NCI-H128 (cell line): Measurements from ENCODE around the gene KIF3B.
"Not testable (repeated sequence)": the region's sequence is repeated elsewhere in the genome, so short reads cannot be mapped to it uniquely, and the experiment has no call there.

Experiments used
- DNase-seq: peaks from one replicate; lab custom pipeline; 2025; ENCODE audit not compliant: unreplicated experiment; lab: John Stamatoyannopoulos, UW

KIF3B gene

GRCh38 chr20:32292548-32292947 lies 15.1 kb downstream of the KIF3B start:
- no peak for DNase-seq

- DNase-seq, result no peak
These were observed 16.6 kb downstream of the KIF3B start for GRCh38 chr20:32294071-32294470.

- DNase-seq, result no peak
These were observed 19.0 kb downstream of the KIF3B start for GRCh38 chr20:32296412-32296811.

GRCh38 chr20:32296819-32297420 lies 19.5 kb downstream of the KIF3B start:
- no peak for DNase-seq

- DNase-seq, result no peak
These were observed 20.0 kb downstream of the KIF3B start for GRCh38 chr20:32297439-32297838.

- no peak for DNase-seq
These were observed 23.2 kb downstream of the KIF3B start for GRCh38 chr20:32300647-32301046.

GRCh38 chr20:32301719-32302506 lies 24.5 kb downstream of the KIF3B start:
- DNase-seq, result no peak

GRCh38 chr20:32302507-32302872 lies 25.0 kb downstream of the KIF3B start:
- DNase-seq, result no peak

- no peak for DNase-seq
These were observed 26.8 kb downstream of the KIF3B start for GRCh38 chr20:32304131-32304746.

GRCh38 chr20:32312718-32313424 lies 35.4 kb downstream of the KIF3B start:
- no peak for DNase-seq

- no peak for DNase-seq
These were observed 37.3 kb downstream of the KIF3B start for GRCh38 chr20:32314768-32315167.

GRCh38 chr20:32315399-32315798 lies 37.9 kb downstream of the KIF3B start:
- no peak for DNase-seq

- no peak for DNase-seq
These were observed 38.4 kb downstream of the KIF3B start for GRCh38 chr20:32315891-32316290.

GRCh38 chr20:32316667-32317066 lies 39.2 kb downstream of the KIF3B start:
- no peak for DNase-seq

- no peak for DNase-seq
These were observed 41.6 kb downstream of the KIF3B start for GRCh38 chr20:32319100-32319499.

GRCh38 chr20:32320305-32320704 lies 42.9 kb downstream of the KIF3B start:
- no peak for DNase-seq

- no peak for DNase-seq
These were observed 43.9 kb downstream of the KIF3B start for GRCh38 chr20:32321390-32321789.

- DNase-seq, result not testable (repeated sequence)
These were observed 44.8 kb downstream of the KIF3B start for GRCh38 chr20:32322260-32322659.

GRCh38 chr20:32323761-32324160 lies 46.3 kb downstream of the KIF3B start:
- DNase-seq, result not testable (repeated sequence)

- DNase-seq, result no peak
These were observed 48.5 kb downstream of the KIF3B start for GRCh38 chr20:32325706-32326503.

- no peak for DNase-seq
These were observed 49.0 kb downstream of the KIF3B start for GRCh38 chr20:32326504-32326845.
